ENCODE data around the gene EHD1. TPM values are rescaled to one million over a fixed set of nuclear protein-coding genes. Genes with fewer than 3 reads are reported as not detected.
A peak's percentile ranks its signal among the peaks of the same experiment; 100 is the strongest.
"Not testable (repeated sequence)": the region's sequence is repeated elsewhere in the genome, so short reads cannot be mapped to it uniquely, and the experiment has no call there.

EHD1 gene
- total RNA-seq, 1 donor from 2014 or later, result 23.6 TPM

DNA sequence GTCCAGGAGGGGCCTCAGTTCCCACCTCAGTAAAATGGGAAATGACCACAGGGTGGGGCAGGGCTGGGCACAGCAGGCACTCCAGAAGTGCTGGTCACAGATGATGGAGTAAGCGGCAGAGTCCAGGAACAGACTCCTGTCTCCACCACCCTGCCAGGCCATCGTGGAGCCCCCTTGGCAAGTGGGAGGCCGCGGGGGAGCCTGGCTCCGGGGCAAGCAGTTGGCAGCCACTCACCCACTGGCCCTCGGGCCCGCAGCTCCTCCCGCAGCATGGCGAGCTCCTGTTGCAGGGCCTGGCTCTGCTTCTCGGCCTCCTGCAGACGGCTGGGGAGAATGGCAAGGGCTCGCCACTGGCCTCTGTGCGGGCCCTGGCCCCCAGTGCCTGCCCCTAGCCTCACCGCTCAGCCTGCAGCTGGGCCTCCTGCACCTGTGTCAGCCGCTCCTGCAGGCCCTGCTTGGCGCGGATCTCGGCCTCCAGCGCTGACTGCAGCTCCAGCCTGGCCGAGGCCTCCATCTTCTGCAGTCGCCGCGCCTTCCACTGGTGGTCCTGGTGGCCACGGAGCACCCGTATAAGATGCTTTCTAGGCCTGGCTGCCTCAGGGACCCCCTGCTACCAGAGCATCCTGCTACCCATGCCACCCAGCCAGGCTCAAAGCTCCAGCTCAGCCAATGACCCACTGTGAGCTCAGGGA, 44.2 kb downstream of the EHD1 start:
- DNase-seq (ENCODE audit: low spot score in 2 of 2) (no peak), FAIRE-seq (no peak)

GRCh38 chr11:64833509-64833908, 44.9 kb downstream of the EHD1 start:
- DNase-seq (ENCODE audit: low spot score in 2 of 2) (no peak), FAIRE-seq (no peak)

- no peak for FAIRE-seq
- no peak for DNase-seq (ENCODE audit: low spot score in 2 of 2)
These were observed 45.3 kb downstream of the EHD1 start for GRCh38 chr11:64833198-64833502.

DNA sequence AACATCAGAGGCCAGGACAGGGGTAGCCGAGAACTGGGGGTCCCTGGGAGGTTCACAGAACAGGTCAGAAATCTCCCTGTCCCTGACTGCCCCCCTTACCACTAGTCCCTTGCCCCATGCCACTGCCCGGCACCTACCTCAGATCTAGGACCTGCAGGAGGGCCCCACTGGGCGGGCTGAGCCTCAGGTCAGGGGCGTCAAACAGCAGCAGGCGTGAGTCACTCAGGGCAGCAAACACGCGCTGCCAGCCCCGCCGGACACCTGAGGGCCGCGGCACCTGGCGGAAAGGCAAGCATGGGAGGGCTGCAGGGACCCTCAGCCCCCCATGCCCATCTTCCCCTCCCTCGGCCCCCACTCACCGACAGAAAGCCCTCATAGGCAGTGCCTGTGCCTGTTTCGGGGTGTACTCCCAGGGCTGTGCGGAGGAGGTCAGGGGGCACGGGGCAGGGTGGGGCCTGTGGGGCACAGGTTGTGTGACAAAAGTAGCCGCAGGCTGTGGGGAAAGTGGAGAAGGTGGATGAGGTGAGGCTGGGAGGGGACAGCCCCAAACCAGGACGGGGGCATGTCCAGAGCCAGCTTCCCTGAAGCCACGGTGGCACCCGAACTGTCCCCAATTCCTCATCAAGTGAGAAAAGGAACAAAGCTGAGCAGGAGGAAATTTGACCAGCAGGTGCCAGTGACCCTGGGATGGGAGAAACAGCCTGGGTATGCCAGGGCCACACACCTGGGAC, 45.8 kb downstream of the EHD1 start:
- DNase-seq (ENCODE audit: low spot score in 2 of 2), result no peak
- no peak for FAIRE-seq

- FAIRE-seq (no peak), DNase-seq (ENCODE audit: low spot score in 2 of 2) (no peak)
These were observed 47.0 kb downstream of the EHD1 start for GRCh38 chr11:64831411-64831891.

- FAIRE-seq, result no peak
- DNase-seq (ENCODE audit: low spot score in 2 of 2), result no peak
These were observed 48.7 kb downstream of the EHD1 start for GRCh38 chr11:64829536-64830251.

- DNase-seq (ENCODE audit: low spot score in 2 of 2), result no peak
- no peak for FAIRE-seq
These were observed 51.0 kb downstream of the EHD1 start for GRCh38 chr11:64827451-64827839.

DNA sequence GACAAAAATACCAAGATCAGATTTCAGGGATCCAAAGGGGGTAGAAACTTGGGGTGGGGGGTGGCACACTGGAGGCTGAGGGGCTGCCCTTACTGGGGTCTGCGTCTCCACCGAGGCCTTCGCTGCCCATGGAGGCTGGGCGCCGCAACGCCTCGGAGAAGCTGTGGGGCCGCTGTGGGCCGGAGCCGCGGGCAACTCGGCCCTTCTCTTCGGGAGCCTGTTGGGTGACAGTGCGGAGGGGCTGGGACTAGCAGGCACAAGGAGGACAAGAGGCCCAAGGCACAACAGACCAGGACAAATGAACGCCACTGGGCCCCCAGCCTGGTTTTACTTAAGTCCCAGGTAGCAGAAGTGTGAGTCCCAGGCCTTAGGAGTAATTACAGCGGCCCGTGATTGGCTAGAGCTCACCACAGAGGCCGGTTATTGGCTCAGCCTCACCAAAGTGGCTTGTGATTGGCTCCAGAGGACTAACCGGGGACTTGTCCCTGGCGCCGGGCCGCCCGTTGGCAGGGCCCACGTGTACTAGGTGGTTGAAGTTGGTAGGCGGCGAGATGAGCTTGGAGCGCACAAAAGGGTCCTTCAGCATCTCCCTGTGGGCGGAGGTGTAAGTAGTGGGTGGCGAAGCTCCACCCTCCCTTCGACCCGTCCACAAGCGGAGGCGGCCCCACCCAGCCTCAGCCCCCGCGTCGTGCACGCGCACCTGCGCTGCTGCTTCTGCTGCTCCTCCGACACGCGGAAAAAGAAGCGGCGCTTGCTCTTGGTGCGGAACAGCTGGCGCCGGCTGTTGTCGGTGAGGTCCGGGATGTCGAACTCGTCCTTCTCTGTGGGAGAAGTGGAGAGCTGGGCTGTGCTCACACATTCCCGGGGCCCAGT, 51.6 kb downstream of the EHD1 start:
- FAIRE-seq (no peak), DNase-seq (ENCODE audit: low spot score in 2 of 2) (no peak)

- FAIRE-seq, result no peak
- no peak for DNase-seq (ENCODE audit: low spot score in 2 of 2)
These were observed 52.4 kb downstream of the EHD1 start for GRCh38 chr11:64826062-64826461.

- DNase-seq (ENCODE audit: low spot score in 2 of 2) (no peak), FAIRE-seq (no peak)
These were observed 54.8 kb downstream of the EHD1 start for GRCh38 chr11:64823568-64824119.

DNA sequence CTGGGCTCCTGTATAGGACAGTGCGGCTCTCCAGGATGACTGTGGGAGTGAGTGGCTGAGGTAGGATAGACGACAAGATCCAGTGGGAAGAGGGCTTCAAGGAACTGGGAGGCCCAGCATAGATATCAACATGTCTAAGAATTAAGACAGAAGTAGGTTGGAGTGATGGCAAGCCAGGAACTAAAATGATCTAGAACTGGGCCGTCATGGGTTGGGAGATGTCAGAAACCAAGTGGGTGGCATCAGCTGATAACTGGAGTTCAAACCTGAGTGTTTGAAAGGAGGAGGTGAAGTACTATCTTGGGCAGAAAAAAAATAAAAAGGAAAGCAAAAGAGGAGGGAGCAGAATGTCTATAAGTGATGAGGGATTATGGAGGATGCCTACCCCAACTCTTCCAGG, 60.9 kb downstream of the EHD1 start:
- DNase-seq (ENCODE audit: low spot score in 2 of 2) (no peak), FAIRE-seq (no peak)

- not testable (repeated sequence) for DNase-seq (ENCODE audit: low spot score in 2 of 2)
These were observed 63.0 kb downstream of the EHD1 start for GRCh38 chr11:64815433-64815832.

DNA sequence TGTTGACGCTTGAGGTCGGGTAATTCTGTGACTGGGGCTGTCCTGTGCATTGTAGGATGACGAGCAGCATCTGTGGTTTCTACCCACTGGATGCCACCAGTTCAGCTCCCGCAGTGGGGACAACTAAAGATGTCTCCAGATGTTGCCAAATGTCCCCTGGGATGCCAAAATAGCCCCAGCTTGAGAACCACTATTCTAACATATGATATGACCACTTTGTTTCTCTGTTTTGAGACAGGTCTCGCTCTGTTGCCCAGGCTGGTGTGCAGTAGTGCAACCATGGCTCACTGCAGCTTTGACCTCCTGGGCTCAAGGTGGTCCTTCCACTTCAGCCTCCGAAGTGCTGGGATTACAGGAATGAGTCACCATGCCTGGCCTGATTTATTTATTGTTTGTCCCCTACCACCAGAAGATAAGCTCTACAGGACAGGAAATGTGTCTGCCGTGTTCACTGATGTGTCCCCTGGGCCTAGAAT, 63.7 kb downstream of the EHD1 start:
- FAIRE-seq (no peak), DNase-seq (ENCODE audit: low spot score in 2 of 2) (no peak)

More at GRCh38 chr11:64815433-64815832, 63.0 kb downstream of the EHD1 start:
- FAIRE-seq, result not testable (repeated sequence)

DNA sequence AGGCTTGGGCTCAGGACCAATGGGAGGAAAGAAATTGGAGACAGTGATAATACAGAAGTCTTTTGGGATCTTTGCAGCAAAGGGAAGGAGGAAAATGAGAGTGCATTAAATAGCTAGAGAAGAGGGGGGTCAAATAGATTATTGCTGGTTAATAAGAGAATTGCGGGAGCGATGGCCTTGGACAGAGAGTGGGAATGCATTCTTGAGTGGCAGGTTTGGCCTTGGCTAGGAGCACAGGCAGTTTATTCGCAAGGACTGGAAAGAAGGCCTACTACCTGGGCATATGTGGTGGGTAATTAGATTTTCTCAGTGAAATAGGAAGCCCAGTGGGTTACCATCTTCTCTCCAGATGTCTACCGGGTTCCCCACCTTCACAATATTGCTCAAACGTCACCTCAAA, 64.6 kb downstream of the EHD1 start:
- no peak for FAIRE-seq

DNA sequence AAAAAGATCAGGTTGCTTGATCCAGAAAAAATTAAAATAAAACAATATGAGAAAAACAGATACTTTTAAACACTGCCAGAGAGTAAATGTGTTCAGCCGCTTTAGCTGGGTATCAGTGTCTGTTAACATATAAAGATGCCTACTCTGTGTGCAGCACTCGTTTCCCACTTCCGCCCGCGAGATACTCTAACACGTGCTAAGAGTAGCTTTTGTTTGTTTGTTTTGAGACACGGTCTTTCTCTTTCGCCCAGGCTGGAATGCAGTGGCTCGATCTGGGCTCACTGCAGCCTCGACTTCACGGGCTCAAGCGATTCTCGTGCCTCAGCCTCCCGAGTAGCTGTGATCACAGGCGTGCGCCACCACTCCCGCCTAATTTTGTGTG, 67.5 kb downstream of the EHD1 start:
- DNase-seq (ENCODE audit: low spot score in 2 of 2) (no peak), FAIRE-seq (no peak)

More for the DNA sequence above, 64.6 kb downstream of the EHD1 start:
- no peak for DNase-seq (ENCODE audit: low spot score in 2 of 2)

GRCh38 chr11:64810271-64810890, 68.0 kb downstream of the EHD1 start, which contains the start of gene MEN1:
Gene MEN1 (minus strand): TSS chr11:64810551. CDS start chr11:64810109, 442 bp downstream.
- FAIRE-seq, result no peak
- peak; percentile 95 to 96 for DNase-seq (ENCODE audit: low spot score in 2 of 2)

GRCh38 chr11:64809781-64810241, 68.6 kb downstream of the EHD1 start:
- FAIRE-seq (no peak), DNase-seq (ENCODE audit: low spot score in 2 of 2) (peak in 1 of 2 donors; percentile 43)

DNA sequence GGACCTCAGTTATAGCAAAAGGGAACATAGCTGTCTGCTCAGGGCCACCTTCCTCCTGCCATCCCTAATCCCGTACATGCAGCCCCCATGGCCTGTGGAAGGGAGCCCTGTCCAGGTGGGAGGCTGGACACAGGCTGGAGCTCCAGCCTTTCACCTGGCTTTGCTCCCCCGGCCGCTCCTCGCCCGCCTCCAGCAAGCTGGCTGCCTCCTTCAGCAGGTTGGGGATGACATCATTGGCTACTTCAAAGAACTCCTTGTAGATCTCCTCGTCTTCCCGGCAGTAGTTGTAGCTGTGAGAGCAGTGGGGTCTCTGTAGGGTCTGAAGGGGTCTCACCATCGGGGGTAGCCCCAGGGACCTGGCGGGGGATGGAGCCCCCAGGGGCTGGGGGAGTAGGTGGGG, 72.9 kb downstream of the EHD1 start:
- FAIRE-seq (no peak), DNase-seq (ENCODE audit: low spot score in 2 of 2) (no peak)

Measured in frontal cortex (tissue), 4 donors.